ENCODE results near the gene KBTBD4.

KBTBD4 gene

GRCh38 chr11:47523490-47524225, 55.1 kb downstream of the KBTBD4 start:
- peak; percentile 43 for DNase-seq
